GM18498 (cell line): Measurements from ENCODE around the gene DNAJC16.
"Not testable (repeated sequence)": the region's sequence is repeated elsewhere in the genome, so short reads cannot be mapped to it uniquely, and the experiment has no call there.

Source experiments
- ATAC-seq: cut with Tn5 transposase; IDR thresholded peaks from one replicate; pipeline ENCODE4 v1.9.1; 2021; ENCODE audit warnings: mild to moderate bottlenecking, moderate library complexity; ENCODE audit not compliant: unreplicated experiment

DNAJC16 gene

DNA sequence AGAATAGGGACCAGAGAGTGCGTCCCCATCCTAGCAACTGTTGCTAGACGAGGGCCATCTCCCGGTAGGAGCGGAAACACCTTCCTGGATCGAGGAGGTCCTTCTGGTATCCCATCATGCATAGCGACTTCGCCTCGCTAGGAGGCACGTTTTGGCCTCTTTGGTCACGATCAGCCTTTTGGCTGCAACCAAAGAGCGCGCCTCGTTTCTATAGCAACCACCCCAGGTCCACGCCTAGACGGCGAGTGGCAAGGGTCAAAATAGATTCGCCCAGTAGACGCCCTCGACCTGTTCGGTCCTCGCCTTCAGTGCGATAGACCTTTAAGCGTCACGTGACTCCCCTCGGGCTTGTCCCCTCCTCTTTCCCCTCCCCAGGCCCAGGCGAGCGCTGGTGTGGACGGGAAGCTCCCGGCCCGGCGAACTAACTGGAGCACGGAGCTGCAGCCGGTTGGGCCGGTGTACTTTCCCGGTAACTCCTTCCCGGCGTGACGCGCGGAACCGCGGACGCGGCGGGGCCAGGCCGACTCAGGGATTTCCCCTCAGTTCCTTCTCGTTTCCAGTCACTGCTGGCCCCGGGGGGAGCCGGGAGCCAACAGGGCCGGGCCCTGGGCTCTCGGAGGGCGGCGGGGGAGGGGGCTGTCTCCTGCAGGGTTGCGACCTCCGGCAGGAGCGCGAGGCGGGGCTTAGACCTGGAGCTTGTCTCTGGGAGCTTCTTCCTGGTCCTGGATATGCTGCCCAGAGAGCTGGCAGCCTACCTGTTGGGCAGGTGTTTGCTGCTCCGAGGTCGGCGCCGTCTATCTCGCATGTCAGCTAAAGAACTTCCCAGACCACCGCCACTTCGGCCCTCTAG, at the start of gene DNAJC16:
TSS of gene DNAJC16 (plus strand) at position 359 of the 850 bp plus-strand sequence. CDS start 2,258 bp downstream, outside the sequence.
- ATAC-seq = peak; percentile 57

DNA sequence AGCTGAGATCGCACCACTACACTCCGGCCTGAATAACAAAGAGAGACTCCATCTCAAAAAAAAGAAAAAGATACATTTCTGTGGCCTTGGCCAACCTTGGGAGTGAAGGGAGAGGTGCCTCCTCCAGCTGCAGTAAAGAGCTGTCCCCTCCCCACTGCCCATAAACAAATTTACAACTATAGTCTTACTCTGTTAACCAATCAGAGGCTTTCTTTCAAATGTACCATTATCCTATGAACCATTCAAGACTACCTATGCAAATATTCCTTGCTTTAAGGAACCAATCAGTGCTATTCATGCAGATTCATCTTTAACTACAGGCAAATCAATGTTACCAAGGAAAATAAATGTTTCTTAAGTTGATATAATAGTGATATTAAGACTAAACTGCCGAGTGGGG, 49.7 kb upstream of the DNAJC16 start:
- no peak for ATAC-seq

DNA sequence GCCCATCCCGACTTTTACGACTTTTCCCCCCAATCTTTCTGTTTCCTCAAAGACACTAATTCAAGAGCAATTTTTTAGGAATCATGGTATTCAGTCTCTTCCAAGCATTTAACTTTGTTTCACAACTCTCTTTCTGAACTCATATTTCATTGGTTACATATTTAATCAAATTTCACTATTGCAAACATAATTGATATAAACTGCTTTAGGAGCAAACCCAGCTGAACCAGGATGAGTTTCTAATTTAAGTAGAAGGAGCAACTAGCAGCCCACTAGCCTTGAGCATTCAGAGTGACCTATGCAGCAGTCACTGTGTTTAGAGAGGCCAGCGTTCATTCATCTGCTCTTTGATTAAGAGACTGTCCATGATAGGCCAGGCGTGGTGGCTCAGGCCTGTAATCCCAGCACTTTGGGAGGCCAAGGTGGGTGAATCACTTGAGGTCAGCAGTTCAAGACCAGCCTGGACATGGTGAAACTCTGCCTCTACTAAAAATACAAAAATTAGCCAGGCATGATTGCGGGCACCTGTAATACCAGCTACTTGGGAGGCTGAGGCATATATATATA, 48.9 kb upstream of the DNAJC16 start:
- ATAC-seq = no peak

DNA sequence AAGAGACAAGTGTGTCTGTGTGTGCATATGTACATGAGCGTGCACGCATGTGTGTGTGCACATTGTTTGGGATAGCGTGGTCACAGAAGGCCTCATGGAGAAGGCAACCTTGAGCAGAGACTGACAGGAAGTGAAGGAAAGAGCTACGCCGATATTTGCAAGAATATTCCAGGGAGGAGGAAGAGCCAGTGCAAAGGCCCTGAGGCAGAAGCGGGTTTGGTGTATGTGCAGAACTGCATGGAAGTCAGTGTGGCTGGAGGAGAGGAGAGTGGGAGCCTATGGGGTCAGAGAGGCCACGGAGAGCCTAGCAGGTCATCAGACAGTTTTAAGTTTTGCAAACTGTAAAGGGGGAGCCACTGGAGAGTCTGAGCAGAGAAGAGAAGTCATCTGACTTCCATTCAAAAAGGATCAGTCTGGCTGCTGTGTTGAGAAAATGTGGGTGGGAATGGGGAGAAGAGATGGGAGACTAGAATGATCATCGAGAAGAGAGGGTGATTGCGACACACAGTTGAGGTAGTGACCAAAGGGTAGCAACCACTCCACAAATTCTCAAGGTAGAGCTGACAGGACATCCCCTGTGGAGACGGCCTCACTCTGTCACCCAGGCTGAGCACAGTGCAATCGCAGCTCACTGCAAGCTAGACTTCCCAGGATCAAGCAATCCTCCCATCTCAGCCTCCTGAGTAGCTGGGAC, 46.8 kb upstream of the DNAJC16 start:
- ATAC-seq = no peak

DNA sequence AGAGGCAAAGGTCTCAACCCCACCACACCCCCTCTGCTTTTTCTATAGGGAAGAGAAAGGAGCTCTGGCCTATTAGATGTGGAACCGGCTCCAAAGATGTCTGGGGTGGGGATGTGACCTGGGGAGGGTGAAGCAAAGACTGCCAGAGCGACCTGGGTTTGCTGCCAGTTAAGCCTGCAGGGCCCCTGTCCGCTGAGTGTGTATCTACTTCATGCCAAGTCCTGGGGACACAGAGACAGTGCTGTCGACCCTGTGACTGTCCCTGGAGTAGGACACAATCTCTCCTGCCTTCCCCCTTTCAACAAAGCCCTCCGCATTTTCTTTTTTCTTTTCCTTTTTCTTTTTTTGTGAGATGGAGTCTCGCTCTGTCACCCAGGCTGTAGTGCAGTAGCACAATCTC, 44.2 kb upstream of the DNAJC16 start:
- not testable (repeated sequence) for ATAC-seq

DNA sequence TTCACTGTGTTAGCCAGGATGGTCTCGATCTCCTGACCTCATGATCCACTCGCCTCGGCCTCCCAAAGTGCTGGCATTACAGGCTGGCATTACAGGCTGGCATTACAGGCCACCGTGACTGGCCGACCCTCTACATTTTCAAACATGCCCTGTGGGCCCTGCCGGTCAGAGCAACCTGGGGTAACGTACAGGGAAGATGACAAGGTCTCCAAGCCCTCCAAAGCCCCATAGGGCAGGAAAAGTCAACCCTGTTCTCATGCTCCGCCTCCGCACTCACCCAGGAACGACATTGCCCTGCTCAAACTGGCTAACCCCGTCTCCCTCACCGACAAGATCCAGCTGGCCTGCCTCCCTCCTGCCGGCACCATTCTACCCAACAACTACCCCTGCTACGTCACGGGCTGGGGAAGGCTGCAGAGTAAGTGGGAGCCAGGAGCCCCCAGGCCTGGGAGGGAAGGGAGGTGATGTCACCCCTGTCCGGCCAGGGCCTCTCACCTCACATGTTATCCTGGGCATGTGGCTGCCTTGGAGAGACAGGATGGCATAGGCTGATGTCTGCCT, 43.6 kb upstream of the DNAJC16 start:
- ATAC-seq = not testable (repeated sequence)

DNA sequence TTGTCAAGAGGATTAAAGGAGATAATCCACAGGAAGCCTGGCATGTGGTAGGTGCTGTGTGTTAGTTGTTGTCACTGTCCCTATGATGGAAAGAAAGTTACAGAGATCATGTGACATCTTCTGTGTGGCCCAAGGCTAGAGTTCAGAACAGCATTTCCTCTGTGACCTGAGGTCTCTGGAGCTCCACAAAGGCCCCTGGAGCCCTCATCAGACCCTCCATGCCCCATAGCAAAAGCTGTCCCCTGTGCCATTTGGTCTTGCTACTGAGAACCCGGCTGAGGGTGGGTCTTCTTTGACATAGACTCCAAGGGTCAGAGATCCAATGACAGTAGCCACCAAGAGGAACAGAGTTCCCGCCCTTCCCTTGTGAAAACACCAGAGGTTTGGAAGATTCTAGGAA, 42.7 kb upstream of the DNAJC16 start:
- ATAC-seq = no peak

DNA sequence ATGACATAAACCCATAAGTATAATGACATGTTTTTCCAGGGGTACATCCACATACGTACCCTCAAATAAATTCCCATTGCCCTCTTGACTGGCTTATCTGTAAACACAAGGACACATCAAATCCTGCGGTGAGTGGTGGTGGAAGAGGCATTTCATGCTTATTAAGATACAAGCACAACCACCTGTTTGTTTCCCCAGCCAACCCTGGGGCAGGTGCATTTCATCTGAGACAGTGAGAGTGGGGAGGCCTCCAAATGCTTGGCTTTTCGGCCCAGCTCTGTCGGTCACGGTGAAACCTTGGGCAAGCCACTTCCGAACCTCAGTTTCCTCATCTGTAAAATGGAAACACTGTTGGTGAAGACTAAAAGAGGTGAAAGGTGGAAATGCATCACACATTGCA, 42.2 kb upstream of the DNAJC16 start:
- ATAC-seq = not testable (repeated sequence)

DNA sequence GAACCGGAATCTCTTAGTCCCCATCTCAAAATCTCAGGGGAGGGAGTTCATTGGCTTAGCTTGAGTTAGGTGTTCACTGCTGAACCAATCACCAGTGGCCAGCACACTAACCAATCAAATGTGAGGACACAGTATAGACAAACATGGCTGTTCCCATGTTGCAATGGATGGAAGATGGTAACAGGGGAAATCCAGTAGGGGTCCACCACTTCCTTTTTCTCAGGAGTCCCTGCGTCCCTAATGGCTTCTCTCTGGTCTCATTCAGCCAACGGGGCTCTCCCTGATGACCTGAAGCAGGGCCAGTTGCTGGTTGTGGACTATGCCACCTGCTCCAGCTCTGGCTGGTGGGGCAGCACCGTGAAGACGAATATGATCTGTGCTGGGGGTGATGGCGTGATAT, 41.0 kb upstream of the DNAJC16 start:
- ATAC-seq = no peak

DNA sequence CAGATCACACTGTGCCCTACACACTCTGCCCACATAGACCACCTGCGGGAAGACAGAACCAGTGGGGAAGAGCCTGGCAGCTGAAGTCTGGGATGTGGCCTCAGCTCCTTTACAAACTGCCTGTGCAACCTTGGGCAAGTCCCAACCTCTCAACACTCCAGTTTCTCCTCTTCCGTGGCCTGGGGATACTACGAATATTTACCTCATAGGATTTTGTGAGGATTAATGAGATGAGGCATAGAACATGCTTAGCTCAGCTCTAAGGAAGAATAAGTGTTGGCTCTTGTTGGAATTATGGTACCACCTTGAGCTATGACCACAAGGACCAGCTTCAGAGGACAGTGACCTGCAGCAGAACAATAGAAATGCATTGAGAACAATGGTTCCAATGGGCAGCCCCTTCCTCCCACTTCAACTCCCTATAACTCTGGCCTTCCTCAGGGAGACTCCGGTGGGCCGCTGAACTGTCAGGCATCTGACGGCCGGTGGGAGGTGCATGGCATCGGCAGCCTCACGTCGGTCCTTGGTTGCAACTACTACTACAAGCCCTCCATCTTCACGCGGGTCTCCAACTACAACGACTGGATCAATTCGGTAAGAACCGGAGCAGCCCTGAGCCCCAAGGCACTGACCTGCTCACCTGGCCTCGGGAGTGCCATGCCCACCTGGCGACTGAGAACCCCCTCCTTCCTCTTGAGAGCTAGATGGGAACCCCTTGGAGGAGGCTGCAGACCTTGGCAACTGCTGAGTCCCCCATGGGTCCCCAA, 39.6 kb upstream of the DNAJC16 start:
- ATAC-seq = not testable (repeated sequence)

DNA sequence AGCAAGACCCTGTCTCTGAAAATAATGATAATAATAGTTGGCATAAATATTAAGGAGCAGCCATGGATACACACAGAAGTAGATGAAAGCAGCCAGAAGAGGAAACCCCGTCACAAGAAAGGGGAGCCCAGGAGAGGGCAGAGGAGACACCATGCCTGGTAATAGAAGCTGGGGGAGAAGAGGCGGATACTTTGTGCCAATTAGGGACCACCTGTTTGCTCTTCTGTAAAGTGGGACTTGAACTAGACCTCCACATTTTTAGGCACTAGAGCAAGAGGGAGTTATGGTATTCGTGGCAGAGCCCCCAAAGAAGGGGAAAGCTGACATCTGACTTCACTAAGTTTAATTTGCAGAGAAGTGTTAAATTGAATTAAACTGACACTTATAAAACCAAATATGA, 38.3 kb upstream of the DNAJC16 start:
- ATAC-seq = no peak

DNA sequence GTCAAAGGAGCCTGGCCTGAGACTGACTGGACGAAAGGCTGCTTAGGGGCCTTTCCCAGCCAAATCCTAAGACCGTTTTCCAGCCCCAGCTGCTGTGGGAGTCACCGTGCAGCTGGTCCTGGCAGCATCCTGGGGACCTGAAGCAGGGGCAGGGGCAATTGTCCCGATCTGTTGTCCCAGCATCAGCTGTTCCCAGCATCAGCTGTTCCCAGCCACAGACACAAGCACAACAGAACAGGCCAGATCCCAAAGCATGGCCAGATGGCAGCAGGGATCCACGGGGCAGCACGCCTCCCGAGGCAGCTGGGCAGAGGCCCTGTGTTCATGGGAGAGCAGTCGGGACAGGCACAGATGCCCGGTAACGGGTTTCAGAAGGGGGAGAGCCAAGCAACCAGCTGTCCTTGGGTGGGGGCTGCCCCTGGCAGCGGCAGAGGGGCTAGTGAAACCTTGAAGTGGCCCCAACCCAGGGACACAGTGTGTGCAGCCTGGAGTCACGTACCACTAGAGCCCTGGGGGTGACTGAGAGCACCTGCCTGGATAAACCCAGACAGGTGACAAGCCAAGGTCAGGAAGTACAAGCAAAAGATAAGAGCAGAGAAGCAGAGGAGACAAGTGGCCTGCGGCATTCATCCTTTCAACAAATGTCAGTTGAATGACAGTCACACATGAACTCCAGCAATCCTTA, 37.5 kb upstream of the DNAJC16 start:
- no peak for ATAC-seq

DNA sequence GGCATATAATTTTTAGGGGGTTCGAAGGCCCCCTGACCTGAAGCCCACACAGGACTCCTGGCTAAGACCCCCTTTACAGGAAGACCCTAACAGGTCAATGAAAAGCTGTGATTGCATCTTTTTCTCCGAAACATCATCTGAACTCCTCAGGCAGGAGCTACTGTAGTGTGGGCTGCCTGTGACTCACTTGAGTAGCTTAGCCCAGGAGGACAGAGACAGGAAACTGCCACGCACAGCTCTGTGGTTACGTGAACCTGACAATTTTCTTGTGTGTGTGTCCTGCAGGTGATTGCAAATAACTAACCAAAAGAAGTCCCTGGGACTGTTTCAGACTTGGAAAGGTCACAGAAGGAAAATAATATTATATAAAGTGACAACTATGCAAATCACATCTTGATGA, 35.6 kb upstream of the DNAJC16 start:
- ATAC-seq = not testable (repeated sequence)

DNA sequence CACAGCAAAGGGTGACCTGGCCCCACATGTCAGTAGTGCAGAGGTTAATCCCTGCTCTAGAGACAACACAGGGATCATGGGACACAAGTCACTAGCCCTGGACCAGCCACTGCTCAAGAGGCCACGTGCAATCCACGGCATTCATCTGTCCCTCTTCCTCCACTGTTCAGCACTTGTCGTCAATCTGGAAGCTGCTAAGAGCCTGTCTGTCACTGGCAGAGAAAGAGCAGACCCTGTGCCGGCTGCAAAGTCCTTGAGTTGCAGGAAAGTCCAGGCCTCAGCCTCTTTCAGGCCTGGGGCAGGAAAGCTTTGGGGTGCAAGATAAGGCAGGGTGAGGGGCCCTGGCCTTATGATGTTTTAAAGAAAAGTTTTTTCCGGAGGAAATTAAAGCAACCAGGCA, 34.1 kb upstream of the DNAJC16 start:
- no peak for ATAC-seq

DNA sequence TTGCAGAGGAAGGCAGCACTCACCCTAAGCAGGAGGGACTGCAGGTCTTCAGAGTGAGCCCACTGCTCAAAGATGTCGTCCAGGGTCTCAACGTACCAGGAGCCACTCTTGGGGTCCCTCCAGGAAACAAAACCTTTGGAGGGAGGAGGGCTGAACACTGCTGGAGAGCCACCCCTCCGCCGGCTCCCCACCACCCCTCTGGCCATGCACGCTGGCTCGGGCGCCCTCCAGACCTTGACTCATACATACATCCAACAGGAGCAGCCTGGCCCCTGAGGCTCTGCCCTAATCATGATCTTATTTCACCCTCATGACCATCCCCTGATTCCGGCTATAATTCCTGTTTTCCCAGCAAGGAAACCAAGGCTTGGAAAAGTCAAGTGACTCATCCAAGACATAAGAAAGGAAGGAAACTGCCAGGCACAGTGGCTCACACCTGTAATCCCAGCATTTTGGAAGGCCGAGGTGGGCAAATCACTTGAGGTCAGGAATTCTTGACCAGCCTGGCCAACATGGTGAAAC, 32.7 kb upstream of the DNAJC16 start:
- no peak for ATAC-seq

DNA sequence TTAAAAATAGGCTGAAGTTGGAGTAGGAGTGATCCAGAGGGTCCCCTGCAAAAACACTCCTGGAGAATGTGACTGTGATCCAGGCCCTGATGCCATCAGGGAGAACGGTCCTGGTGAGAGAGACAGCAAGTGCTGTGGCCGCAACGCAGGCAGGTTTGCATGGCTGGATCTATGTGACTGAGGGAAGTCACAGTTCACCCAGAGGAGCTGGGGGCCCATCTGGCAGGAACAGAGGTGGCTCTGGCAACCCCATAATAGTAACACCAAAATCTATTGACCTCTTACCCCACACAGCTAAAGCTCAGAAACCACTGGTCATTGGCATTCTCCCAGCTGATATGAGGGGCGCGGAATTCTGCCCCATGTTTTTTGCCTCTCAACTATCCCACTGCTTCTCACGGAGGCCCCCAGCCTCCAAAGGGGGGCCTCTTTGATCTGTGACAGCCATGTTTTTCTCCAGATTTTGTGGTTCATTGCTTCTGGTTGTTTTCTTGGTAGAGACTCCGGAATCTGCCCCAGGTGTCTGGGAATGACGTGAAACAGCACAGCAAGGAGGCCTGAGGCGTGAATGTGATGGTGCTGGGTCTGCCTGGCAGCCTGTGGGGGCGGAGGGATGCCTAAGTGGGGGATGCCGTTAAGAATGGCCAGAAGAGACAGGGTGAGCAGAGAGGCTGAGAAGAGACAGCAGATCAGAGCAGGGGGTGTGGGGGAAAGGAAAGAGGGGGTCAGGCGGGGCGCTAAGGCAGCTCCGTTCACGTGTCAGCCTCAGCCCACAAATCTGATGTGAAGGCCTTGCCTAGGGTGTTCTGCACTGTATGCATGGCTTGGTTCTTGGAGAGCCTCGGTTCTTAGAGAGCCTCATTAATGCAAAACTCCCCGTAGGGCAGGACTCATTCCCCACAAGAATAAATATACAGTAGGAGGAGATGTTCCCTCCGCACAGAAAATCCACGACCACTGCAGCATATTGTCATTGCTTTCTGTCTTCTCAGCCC, 26.2 kb upstream of the DNAJC16 start:
- no peak for ATAC-seq

DNA sequence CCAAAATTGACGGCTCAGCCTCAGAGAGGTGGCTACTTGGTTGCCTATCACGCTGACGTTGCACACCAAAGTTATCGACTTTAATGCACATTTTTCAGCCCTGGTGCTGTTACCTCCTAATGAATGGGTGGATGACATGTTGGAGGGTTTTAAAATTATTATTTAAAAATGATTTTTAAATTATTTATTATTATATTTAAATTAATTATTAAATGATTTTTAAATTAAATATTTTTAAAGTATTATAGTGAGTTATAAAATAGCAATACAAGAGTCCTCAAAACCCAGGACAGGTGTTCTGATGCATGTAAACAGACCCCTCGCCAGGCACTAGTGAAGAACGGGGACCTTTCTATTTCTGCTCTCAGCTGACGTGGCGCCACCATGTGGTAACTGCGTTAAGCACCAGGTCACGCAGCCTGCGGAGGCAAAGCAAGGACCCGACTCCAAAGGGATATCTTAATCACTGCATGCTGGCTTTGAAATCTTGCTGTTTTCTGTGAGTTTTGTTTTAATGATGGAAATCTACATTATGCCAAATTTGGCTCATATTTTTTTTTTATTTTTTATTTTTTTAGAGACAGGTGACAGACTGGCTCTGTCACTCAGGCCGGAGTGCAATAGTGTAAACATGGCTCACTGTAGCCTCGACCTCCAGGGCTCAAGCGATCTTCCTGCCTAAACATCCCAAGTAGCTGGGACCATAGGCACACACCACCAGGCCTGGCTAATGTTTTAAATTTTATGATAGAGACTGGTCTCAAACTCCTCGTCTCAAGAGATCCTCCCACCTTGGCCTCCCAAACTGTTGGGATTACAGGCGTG, 25.2 kb upstream of the DNAJC16 start:
- ATAC-seq = no peak

DNA sequence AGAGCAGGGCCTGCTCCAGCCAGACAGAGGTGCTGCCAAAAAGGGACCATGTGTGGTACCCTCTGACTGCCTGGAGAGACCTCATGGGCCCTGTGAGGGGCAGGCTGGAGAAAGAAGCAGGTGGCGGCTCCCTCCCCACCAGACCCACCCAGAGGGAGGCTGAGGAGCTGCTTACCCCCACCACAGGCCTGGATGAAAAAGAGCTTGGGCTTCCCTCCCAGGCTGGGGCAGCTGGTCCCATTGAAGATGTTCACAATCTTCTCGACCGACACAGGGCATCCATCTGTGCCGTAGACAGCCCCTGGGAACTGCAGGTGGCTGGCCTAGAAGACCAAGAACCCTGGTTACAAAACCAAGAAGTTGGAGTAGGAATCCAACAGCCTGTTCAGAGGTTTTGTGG, 22.2 kb upstream of the DNAJC16 start:
- ATAC-seq = no peak
